GM13976 (cell line): ENCODE data around the gene SPRR1B.
"Not testable (repeated sequence)": the region's sequence is repeated elsewhere in the genome, so short reads cannot be mapped to it uniquely, and the experiment has no call there.

Source experiments
- DNase-seq: peaks from one replicate; pipeline ENCODE4 v3.0.0; 2012; ENCODE audit warnings: low spot score
- CTCF ChIP-seq: IDR thresholded peaks from 2 replicates; pipeline ENCODE4 v1.5.1; 2012; ENCODE audit warnings: borderline replicate concordance, mild to moderate bottlenecking; ENCODE audit not compliant: insufficient read depth; ENCODE audit errors: extremely low read depth, missing control alignments, control extremely low read depth
- in situ Hi-C: fragments of 300-500 bp; cut with MboI; formaldehyde crosslinking; loops from one replicate; pipeline ENCODE4 v1.12.0; 2022; ENCODE audit warnings: low sequenced_read_pairs, mixed read lengths, inconsistent platforms; ENCODE audit not compliant: unreplicated experiment

Gene SPRR1B

GRCh38 chr1:153001382-153001781, 29.6 kb upstream of the SPRR1B start, which contains the start of gene SPRR3:
Gene SPRR3, plus strand, starts transcription at chr1:153001749. Its CDS starts 1,272 bp downstream, at chr1:153003021.
- in situ Hi-C loops, result no loop called here
- no peak for TF ChIP-seq CTCF
- DNase-seq, result no peak

DNA sequence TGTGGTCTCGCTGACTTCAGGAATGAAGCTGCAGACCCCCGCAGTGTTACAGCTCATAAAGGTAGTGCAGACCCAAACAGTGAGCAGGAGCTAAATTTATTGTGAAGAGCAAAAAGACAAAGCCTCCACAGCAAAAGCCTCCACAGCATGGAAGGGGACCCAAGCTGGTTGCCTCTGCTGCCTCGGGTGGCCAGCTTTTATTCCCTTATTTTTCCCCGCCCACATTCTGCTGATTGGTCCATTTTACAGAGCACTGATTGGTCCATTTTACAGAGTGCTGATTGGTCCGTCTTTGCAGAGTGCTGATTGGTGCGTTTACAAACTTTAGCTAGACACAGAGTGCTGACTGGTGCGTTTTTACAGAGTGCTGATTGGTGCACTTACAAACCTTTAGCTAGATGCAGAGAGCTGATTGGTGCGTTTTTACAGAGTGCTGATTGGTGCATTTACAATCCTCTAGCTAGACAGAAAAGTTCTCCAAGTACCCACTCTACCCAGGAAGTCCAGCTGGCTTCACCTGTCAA, 19.7 kb upstream of the SPRR1B start:
- DNase-seq, in situ Hi-C loops: not testable (repeated sequence)

DNA sequence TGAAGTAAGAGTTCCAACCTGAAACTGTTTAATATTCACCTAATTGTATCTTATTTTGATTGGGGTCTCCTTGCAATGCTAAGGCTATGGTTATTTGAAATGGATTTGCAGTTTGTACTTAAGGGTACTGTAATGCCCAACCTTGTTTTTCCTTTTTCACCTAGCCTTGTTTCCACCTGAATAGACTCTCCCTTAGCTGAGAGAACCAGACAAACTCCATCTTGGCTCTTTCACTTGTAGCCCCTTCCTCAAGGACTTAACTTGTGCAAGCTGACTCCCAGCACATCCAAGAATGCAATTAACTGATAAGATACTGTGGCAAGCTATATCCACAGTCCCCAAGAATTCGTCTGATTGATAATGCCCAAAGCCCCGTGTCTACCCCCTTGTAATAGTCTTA, 9.2 kb upstream of the SPRR1B start:
- in situ Hi-C loops, DNase-seq: not testable (repeated sequence)

DNA sequence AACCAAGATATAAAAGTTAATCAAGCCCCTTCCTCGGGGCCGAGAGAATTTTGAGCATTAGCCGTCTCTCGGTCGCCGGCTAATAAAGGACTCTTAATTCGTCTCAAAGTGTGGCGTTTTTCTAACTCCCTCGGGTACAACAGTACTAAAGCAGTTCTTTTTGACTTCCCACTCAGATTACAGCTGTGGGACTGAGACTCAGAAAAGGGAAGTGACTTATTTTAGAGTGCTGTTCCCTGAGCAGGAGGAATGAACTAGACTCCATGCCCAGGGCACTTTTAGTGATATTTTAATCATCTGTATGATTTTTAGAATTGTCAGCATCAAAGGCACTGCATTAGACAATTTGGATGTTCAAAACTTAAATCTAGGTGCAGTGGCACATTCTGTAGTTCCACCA, 8.7 kb upstream of the SPRR1B start:
- DNase-seq, in situ Hi-C loops: not testable (repeated sequence)

- DNase-seq, result no peak
- in situ Hi-C loops, result no loop called here
- no peak for TF ChIP-seq CTCF
These were observed 7.9 kb upstream of the SPRR1B start for GRCh38 chr1:153023109-153023508.

- in situ Hi-C loops, result no loop called here
- DNase-seq, result no peak
- no peak for TF ChIP-seq CTCF
These were observed 6.6 kb upstream of the SPRR1B start for GRCh38 chr1:153024413-153024812.

GRCh38 chr1:153025797-153026196, 5.2 kb upstream of the SPRR1B start:
- TF ChIP-seq CTCF, result no peak
- DNase-seq, result no peak
- in situ Hi-C loops, result no loop called here

- no peak for TF ChIP-seq CTCF
- no peak for DNase-seq
- in situ Hi-C loops, result no loop called here
These were observed 2.2 kb upstream of the SPRR1B start for GRCh38 chr1:153028766-153029165.
